Erythroblast (primary cell): ENCODE measurements around the gene MYCBPAP.
A peak's percentile ranks its signal among the peaks of the same experiment; 100 is the strongest.

ENCODE experiments used
- DNase-seq, 2 experiments: peaks; one replicate each; lab custom pipeline; 2025; lab: John Stamatoyannopoulos, UW
- GATA1 ChIP-seq: IDR thresholded peaks from 2 replicates; pipeline ENCODE4 v1.6.1; 2011; ENCODE audit warnings: low read depth, mild to moderate bottlenecking, control low read depth, low read length, moderate library complexity
- POLR2A ChIP-seq: IDR thresholded peaks from 2 replicates; pipeline ENCODE4 v1.6.1; 2011; ENCODE audit warnings: mild to moderate bottlenecking, low read length

The MYCBPAP gene, protein sequence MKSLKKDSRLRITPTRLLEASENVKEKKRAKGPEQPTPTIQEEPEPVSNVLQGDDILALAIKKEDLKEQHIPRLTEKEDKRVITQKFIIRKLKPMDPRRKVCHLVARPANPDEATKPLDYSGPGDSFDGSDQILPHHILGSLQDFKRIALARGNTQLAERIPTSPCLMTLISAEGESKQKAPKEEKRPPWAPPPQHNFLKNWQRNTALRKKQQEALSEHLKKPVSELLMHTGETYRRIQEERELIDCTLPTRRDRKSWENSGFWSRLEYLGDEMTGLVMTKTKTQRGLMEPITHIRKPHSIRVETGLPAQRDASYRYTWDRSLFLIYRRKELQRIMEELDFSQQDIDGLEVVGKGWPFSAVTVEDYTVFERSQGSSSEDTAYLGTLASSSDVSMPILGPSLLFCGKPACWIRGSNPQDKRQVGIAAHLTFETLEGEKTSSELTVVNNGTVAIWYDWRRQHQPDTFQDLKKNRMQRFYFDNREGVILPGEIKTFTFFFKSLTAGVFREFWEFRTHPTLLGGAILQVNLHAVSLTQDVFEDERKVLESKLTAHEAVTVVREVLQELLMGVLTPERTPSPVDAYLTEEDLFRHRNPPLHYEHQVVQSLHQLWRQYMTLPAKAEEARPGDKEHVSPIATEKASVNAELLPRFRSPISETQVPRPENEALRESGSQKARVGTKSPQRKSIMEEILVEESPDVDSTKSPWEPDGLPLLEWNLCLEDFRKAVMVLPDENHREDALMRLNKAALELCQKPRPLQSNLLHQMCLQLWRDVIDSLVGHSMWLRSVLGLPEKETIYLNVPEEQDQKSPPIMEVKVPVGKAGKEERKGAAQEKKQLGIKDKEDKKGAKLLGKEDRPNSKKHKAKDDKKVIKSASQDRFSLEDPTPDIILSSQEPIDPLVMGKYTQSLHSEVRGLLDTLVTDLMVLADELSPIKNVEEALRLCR

DNA sequence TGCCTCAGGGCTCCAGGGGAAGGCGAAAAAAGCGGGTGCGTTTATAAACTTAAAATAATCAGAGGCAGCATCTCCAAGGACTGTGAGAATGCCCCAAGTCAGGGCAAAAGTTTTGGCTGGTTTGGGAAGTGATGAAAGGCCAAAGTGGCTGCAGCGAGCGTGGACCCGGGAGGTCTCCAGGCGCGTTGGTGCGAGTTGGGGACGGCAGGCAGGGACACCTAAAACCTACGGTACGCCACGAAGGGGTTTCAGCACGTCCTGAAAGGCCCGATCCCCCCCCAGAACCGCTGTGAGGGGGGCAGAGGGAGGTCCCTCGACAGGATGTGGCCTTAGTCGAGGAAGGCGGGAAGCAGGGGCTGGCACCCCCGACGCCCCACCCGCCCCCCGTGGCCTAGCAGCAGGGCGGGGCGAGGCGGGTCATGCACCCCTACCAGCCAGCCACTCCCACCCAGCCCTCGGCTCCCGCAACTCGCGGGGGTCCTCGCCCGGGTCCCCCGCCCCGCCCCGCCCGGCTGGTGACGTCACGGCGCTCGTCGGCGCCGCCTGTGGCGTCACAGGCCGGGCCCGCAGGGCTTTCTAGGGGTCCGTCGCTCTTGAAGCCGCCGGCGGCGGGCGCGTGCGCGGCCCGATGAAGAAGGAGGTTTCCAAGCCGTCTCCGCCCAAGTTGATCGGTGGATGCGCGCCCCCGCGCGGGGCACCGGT is at the start of gene MYCBPAP:
MYCBPAP (plus strand) TSS at position 569 of the 702 bp plus-strand sequence. CDS start 236 bp downstream, outside the sequence.
- DNase-seq, result peak; percentile 92
- TF ChIP-seq GATA1 (no peak), POLR2A (no peak)

DNA sequence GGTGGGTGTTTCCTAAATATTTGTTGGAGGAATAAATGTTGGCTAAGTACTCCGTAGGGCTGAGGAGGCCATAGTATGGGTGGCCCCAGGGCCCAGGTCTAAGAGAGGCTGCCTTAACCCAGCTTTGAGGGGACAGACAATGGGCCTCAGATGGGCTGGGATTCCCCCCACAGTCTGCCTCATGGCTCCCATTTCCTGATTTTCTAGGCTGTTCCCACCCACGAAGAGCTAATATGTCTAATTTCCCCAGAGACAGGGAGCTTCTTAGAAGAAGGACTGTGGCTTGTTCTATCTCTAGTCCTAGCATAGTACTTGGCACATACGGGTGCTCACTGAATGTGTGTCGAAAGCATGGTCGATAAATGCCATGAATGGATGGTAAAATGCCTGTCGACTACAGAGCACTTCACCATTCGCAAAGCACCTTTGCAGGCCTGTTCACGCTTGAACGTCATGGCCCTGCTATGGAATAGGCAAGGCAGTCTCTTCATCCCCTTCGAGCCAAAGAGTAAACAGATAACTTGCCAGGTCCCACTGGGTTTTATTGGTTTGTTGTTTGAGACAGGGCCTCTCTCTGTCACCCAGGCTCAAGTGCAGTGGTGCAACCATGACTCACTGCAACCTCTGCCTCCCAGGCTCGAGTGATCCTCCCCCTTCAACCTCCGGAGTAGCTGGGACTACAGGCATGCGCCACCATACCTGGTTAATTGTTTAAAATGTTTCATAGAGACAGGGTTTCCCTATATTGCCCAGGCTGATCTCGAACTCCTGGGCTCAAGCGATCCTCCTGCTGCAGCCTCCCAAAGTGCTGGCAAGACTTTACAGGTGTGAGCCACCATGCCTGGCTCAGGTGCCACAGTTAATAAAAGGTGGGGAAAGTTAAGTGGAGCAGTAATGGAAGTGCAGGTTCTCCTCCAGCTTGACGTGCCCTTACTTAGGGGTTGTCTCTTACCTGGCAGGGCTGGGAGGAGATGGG is 49.2 kb upstream of the MYCBPAP start:
- TF ChIP-seq POLR2A (no peak), GATA1 (no peak)
- DNase-seq, result no peak

DNA sequence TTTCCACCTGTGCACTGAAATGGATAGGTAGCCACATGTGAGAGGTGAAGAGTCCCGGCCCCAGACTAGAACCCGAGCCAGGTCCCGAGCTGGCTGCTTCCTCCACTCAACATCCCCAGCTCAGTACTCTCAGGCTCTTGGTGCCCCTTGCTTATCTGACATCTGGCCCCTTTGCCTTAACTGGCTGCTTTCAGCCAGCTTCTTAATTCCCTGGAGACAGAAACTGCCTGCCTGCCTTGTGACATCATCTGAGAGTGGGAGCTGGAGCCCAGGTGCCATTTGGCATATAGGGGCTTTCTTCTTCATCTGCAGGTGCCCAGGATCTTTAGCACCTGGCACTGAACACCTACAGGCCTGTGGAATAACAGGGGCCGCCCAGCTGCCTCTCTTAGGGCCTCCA is 48.5 kb upstream of the MYCBPAP start:
- TF ChIP-seq GATA1 (no peak), POLR2A (no peak)
- no peak for DNase-seq

DNA sequence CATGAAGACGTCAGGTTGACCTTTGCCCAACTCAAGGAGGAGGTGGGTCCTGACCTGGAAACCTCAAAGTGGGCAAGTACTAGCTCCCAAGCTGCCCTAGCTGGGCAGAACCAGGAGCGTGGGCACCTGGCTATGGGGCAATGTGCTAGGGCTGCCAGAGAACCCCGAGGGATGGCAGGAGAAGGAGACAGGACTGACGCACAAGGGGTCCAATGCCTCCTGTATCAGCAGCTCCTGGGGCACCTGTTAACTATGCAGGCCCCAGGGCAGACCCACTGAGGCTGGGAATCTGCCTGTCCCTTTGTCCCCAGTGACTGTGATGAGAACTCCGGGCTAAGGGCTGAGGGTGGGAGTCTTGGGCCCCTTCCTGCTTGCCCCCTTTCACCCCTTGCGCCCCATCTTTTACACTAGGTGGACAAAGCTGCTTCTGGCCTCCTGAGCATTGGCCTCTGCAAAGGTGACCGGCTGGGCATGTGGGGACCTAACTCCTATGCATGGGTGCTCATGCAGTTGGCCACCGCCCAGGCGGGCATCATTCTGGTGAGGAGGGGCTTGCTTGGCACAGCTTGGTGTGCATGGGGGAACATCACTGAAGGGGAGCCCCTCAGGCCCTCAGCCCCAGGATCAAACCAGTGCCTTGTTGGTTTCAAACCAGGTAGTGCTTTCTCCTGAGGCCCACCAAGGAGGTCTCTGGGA is 47.3 kb upstream of the MYCBPAP start:
- TF ChIP-seq POLR2A (no peak), GATA1 (no peak)
- no peak for DNase-seq

DNA sequence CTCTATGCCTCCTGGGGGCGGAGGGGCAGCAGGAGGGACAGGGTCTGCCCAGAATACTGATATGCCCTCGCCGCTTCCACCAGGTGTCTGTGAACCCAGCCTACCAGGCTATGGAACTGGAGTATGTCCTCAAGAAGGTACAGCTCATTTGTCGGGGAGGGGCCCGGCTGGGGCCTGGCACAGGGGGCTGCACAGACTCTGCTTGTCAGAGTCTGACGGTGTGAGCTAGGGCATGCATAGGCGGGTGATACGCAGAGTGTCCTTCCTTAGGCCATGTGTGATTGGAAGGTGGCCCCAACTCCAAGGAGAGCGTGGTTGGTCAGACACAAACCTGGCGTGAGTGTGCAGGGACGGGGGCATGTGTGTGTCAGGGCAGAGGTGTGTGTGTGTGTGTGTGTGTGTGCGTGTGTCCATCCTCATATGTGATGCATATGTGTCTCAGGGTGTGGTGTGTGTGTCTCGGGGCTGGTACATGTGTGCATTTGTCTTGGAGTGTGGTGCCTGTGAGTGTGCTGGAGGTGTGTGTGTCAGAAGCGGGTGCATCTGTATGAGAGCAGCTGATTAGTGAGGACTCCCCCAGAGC is 46.6 kb upstream of the MYCBPAP start:
- TF ChIP-seq GATA1, result no peak
- TF ChIP-seq POLR2A, result no peak
- DNase-seq, result no peak

DNA sequence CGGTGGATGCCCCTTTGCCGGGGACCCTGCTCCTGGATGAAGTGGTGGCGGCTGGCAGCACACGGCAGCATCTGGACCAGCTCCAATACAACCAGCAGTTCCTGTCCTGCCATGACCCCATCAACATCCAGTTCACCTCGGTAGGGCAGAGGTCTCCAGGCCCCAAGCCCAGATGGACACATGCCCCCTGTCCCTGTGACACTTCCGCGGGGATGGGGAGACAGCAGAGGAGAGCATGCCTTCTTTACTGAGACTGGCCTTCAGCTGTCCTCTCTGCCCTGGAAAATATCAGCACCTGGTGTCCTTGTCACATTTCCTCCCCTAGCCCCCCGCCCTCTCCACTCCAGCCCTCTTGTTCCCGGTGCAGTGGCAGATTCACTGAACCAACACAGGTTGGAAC is 45.8 kb upstream of the MYCBPAP start:
- TF ChIP-seq POLR2A, result no peak
- TF ChIP-seq GATA1, result no peak

DNA sequence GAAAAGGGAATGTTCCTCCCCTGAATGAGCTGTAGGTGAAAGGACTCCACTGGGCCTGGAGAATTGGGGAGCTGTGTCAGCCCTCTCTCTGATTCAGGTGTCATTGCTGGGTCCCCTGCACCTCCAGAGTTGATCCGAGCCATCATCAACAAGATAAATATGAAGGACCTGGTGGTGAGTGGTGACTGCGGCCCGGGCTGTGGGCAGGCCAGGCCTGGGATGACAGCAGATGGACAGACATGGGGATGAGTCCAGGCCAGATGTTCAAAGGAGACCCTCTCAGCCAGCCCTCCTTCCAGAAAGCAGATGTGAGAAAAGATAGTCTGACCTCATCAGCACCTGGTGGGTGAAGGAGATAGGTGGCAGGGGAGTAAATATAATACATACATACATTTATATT is 44.1 kb upstream of the MYCBPAP start:
- TF ChIP-seq POLR2A (no peak), GATA1 (no peak)
- DNase-seq, result no peak

More for the DNA sequence above, 45.8 kb upstream of the MYCBPAP start:
- DNase-seq, result no peak

DNA sequence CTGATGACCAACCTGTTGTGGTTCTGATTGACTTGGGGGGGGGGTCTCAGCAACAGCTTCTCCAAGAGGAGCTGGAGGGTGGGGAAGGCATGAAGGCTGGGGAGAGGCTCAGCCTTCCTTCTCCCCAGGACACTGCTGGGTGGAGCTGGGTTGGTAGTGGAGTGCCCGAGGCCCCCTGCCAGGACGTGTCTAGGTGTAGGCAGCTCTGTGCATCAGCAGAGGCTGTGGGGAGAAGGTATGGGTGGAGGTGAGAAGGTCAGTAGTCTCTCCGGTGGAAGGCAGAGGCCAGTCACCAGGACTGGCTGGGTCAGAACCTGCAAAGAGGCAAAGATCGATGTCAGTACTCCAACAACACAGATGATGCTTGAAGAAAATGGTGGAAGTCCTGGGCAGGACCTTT is 43.5 kb upstream of the MYCBPAP start:
- DNase-seq, result no peak
- TF ChIP-seq POLR2A, result no peak
- TF ChIP-seq GATA1, result no peak

DNA sequence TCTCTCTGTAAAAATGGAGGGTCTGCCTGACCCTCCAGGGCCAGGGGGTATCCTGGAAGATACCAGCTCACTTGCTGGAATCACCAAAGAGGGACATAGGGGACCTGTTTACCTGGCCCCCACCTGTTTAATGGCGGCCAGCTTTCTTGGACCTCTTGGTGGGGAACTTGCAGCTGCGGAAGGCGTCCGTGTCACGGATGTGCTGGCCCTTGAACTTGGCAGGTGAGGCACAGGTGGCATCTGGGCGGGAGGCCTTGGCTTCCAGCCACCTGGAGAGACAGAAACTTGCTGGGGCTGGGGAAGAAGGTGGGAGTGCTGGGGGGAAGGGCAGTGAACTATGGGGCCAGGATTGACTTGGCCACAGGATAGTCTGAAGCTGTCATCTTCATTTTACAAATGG is 43.1 kb upstream of the MYCBPAP start:
- TF ChIP-seq GATA1 (no peak), POLR2A (no peak)

DNA sequence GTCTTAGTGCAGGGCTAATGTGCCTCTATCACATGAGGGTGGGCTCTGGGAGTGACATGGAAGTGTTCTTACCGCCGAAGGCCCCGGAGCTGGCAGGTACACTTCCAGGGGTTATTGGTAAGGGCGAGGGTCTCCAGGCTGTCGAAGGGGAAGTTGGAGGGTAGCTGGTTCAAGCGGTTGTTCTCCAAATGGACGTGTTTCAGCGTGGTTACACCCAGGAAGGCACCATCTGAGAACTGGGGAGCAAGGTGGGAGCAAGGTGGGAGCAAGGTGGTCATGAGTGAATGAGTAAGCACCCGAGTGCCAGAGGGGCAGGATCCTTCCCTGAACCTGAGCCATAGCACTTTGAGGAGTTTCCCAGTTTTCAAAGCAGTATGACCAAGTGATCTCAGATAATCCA is 42.6 kb upstream of the MYCBPAP start:
- TF ChIP-seq POLR2A (no peak), GATA1 (no peak)
- no peak for DNase-seq

More for the DNA sequence above, 43.1 kb upstream of the MYCBPAP start:
- DNase-seq, result no peak

DNA sequence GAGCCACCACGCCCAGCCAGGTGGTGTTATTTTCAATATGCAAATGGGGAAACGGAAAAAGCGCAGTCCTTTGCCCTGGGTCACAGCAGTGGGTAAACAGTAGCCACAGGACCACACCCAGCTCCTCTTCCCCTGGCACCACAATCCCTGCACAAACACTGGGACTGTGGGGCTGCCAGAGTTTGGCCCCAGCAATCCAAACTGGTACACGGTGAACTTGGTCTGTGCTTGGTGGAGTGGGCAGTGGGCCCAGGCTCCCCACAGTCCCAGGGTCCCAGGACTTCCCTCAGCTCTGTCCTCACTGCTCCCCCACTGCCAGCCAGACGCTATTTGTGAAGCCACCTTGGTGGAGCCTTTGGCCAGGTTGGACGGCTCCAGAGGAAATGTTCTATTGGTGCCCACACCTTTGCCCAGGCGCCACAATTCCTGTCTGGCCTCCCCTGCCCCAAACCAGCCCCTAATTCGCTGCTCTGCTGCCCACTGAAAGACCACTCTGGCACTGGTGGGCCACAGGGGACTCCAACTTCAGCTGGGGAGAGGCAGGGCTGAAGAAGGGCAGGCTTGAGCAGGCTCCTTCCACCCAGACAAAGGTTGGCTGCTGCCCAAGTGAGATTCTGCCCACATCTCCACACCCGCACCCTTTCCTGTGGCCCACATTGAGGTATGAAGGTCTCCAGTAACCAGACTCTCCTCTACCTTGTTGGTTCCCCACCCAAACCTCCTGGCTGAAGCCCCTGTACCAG is 41.7 kb upstream of the MYCBPAP start:
- DNase-seq, result no peak
- TF ChIP-seq POLR2A (no peak), GATA1 (no peak)
